Measurements from ENCODE around the gene APOC4. TPM values are rescaled to one million over a fixed set of nuclear protein-coding genes. Genes with fewer than 3 reads are reported as not detected.

Gene APOC4
- total RNA-seq, 1 experiment from 2014 or later = not detected

GRCh38 chr19:44927746-44928145 is 14.3 kb upstream of the APOC4 start:
- DNase-seq = no peak
- Histone ChIP-seq H3K9me3 (ENCODE audit: low read length) (no peaks in the 10 kb centered on the region), H3F3A (ENCODE audit: low read length, unreplicated experiment) (no peaks in the 10 kb centered on the region), H3K27me3 (ENCODE audit: low read length) (no peaks in the 10 kb centered on the region), H3K36me3 (ENCODE audit: low read depth, low read length) (no peaks in the 10 kb centered on the region), H3K79me2 (ENCODE audit: low read length) (no peaks in the 10 kb centered on the region), H3K4me3 (ENCODE audit: low read length) (no peak overlapping the region), H3K9ac (ENCODE audit: low read length) (no peak overlapping the region), H4K20me1 (ENCODE audit: low read length) (no peaks in the 10 kb centered on the region), H3K9me2 (replicated peaks; ENCODE audit: low read length) (no peaks in the 10 kb centered on the region), H3K4me1 (ENCODE audit: insufficient read depth, low read length) (no peaks in the 10 kb centered on the region; the same call in 1 of the 2 replicates), H3K4me2 (ENCODE audit: low read length) (no peak overlapping the region), H3K27ac (ENCODE audit: low read length) (no peak overlapping the region), H2AFZ (ENCODE audit: low read length) (no peak overlapping the region)
- ATAC-seq = no peak
- intact Hi-C loops (cut with micrococcal nuclease) = no loop called here
- POLR2A ChIA-PET (ENCODE audit: unreplicated experiment) = no interaction called here
- CTCF ChIA-PET = no interaction called here
- no peak for TF ChIP-seq EZH2 (IDR thresholded peaks at IDR 0.05; ENCODE audit: low read length, unreplicated experiment)
- no peak for TF ChIP-seq EZH2phosphoT487 (IDR thresholded peaks at IDR 0.05; ENCODE audit: borderline replicate concordance, low read length)
- TF ChIP-seq CTCF (conservative IDR thresholded peaks at IDR 0.05; ENCODE audit: low read depth, low read length) = no peak
- BruUV-seq (replicated peaks) = no TSS peak

DNA sequence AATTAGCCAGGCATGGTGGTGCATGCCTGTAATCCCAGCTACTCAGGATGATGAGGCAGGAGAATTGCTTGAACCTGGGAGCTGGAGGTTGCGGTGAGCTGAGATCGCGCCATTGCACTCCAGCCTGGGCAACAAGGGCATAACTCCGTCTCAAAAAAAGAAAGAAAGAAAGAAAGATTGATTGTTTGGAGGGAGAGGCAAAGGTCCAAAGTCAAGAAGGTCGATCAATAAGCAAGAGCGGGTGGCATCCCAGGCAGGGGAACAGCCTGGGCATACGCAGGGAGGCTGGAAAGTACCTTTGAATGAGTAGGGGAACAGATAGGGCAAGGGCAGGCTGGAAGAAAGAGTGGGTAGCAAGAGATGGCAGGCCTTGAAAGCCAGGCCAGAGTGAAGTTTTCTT is 11.9 kb upstream of the APOC4 start:
- intact Hi-C loops (cut with micrococcal nuclease) = no loop called here
- H3K9me3 ChIP-seq (ENCODE audit: low read length) = no peaks in the 10 kb centered on the region
- H3K4me1 ChIP-seq (ENCODE audit: insufficient read depth, low read length) = no peaks in the 10 kb centered on the region; the same call in 1 of the 2 replicates
- no peak overlapping the region for H3K4me3 ChIP-seq (ENCODE audit: low read length)
- ChIA-PET POLR2A (ENCODE audit: unreplicated experiment) (no interaction called here), CTCF (no interaction called here)
- H4K20me1 ChIP-seq (ENCODE audit: low read length) = no peaks in the 10 kb centered on the region
- DNase-seq = no peak
- H3K9me2 ChIP-seq (replicated peaks; ENCODE audit: low read length) = no peaks in the 10 kb centered on the region
- no TSS peak for BruUV-seq (replicated peaks)
- no peaks in the 10 kb centered on the region for H3K27me3 ChIP-seq (ENCODE audit: low read length)
- no peak overlapping the region for H3K27ac ChIP-seq (ENCODE audit: low read length)
- H3F3A ChIP-seq (ENCODE audit: low read length, unreplicated experiment) = no peaks in the 10 kb centered on the region
- no peak for ATAC-seq
- no peaks in the 10 kb centered on the region for H3K36me3 ChIP-seq (ENCODE audit: low read depth, low read length)
- no peak overlapping the region for H2AFZ ChIP-seq (ENCODE audit: low read length)
- H3K79me2 ChIP-seq (ENCODE audit: low read length) = no peaks in the 10 kb centered on the region
- H3K9ac ChIP-seq (ENCODE audit: low read length) = no peak overlapping the region
- H3K4me2 ChIP-seq (ENCODE audit: low read length) = no peak overlapping the region
- TF ChIP-seq EZH2 (IDR thresholded peaks at IDR 0.05; ENCODE audit: low read length, unreplicated experiment) (no peak), EZH2phosphoT487 (IDR thresholded peaks at IDR 0.05; ENCODE audit: borderline replicate concordance, low read length) (no peak), CTCF (conservative IDR thresholded peaks at IDR 0.05; ENCODE audit: low read depth, low read length) (no peak)

- no peaks in the 10 kb centered on the region for H3K79me2 ChIP-seq (ENCODE audit: low read length)
- no peak overlapping the region for H3K27ac ChIP-seq (ENCODE audit: low read length)
- DNase-seq (no peak), ATAC-seq (no peak)
- no peaks in the 10 kb centered on the region for H3K9me3 ChIP-seq (ENCODE audit: low read length)
- no peak overlapping the region for H3K4me2 ChIP-seq (ENCODE audit: low read length)
- H3F3A ChIP-seq (ENCODE audit: low read length, unreplicated experiment) = no peaks in the 10 kb centered on the region
- BruUV-seq (replicated peaks) = no TSS peak
- TF ChIP-seq CTCF (conservative IDR thresholded peaks at IDR 0.05; ENCODE audit: low read depth, low read length) (no peak), EZH2 (IDR thresholded peaks at IDR 0.05; ENCODE audit: low read length, unreplicated experiment) (no peak), EZH2phosphoT487 (IDR thresholded peaks at IDR 0.05; ENCODE audit: borderline replicate concordance, low read length) (no peak)
- H3K36me3 ChIP-seq (ENCODE audit: low read depth, low read length) = no peaks in the 10 kb centered on the region
- H3K4me3 ChIP-seq (ENCODE audit: low read length) = no peak overlapping the region
- H4K20me1 ChIP-seq (ENCODE audit: low read length) = no peaks in the 10 kb centered on the region
- CTCF ChIA-PET = no interaction called here
- H2AFZ ChIP-seq (ENCODE audit: low read length) = no peak overlapping the region
- no peaks in the 10 kb centered on the region for H3K9me2 ChIP-seq (replicated peaks; ENCODE audit: low read length)
- no peaks in the 10 kb centered on the region; the same call in 1 of the 2 replicates for H3K4me1 ChIP-seq (ENCODE audit: insufficient read depth, low read length)
- no peak overlapping the region for H3K9ac ChIP-seq (ENCODE audit: low read length)
- POLR2A ChIA-PET (ENCODE audit: unreplicated experiment) = no interaction called here
- H3K27me3 ChIP-seq (ENCODE audit: low read length) = no peaks in the 10 kb centered on the region
- intact Hi-C loops (cut with micrococcal nuclease) = no loop called here
Observed at GRCh38 chr19:44931541-44931940, 10.5 kb upstream of the APOC4 start.
